Calu3 (cell line): ENCODE measurements around the gene ITGB7. TPM values are rescaled to one million over a fixed set of nuclear protein-coding genes. Genes with fewer than 3 reads are reported as not detected.

ENCODE experiments used
- BruUV-seq: library from RNA; stranded (reverse); fragments of 400-500 nt; replicated peaks from 2 replicates; lab custom pipeline; 2021; lab: Mats Ljungman, UMichigan
- CTCF ChIA-PET: fragments of 300-600 bp; sonication (Branson Sonifier 250); formaldehyde crosslinking; loops from one replicate; lab custom pipeline; 2022; ENCODE audit warnings: antibody characterized with exemption; lab: Charles Lee
- DNase-seq: peaks from one replicate; pipeline ENCODE4 v3.0.0; 2022
- H3K27ac Mint-ChIP-seq: one replicate; pipeline ENCODE4 v1.8.0; 2022; ENCODE audit warnings: mixed read lengths; ENCODE audit not compliant: unreplicated experiment
- H3K27me3 Mint-ChIP-seq: one replicate; pipeline ENCODE4 v1.8.0; 2022; ENCODE audit warnings: mixed read lengths; ENCODE audit not compliant: unreplicated experiment
- H3K36me3 Mint-ChIP-seq: one replicate; pipeline ENCODE4 v1.8.0; 2022; ENCODE audit warnings: mild to moderate bottlenecking, moderate library complexity, mixed read lengths; ENCODE audit not compliant: insufficient read depth, unreplicated experiment
- H3K4me1 Mint-ChIP-seq: one replicate; pipeline ENCODE4 v1.8.0; 2022; ENCODE audit warnings: mild to moderate bottlenecking, low read depth, mixed read lengths; ENCODE audit not compliant: unreplicated experiment
- H3K4me3 Mint-ChIP-seq: one replicate; pipeline ENCODE4 v1.8.0; 2022; ENCODE audit warnings: mild to moderate bottlenecking, low read depth, moderate library complexity, mixed read lengths; ENCODE audit not compliant: unreplicated experiment
- H3K9me3 Mint-ChIP-seq: one replicate; pipeline ENCODE4 v1.8.0; 2022; ENCODE audit warnings: low read depth, mixed read lengths; ENCODE audit not compliant: unreplicated experiment
- intact Hi-C: fragments of 100-400 bp; cut with micrococcal nuclease; formaldehyde crosslinking; loops from one replicate; pipeline ENCODE4 v1.10.0; 2022; ENCODE audit not compliant: unreplicated experiment
- total RNA-seq: library from RNA; stranded (reverse); gene quantifications from 2 replicates; pipeline ENCODE4 v1.2.3, GENCODE V29; 2022
- TF ChIP-seq, protein P1 (sequence below): fragments of 200-600 bp; IDR thresholded peaks from one replicate; pipeline ENCODE4 v1.8.0; 2022; ENCODE audit warnings: antibody characterized with exemption; ENCODE audit not compliant: unreplicated experiment

ITGB7 gene
- total RNA-seq, 1 experiment from 2014 or later, result 4.3 TPM

GRCh38 chr12:53191885-53192530 lies 15.0 kb downstream of the ITGB7 start:
- H3K4me3 Mint-ChIP-seq, result no peak overlapping the region
- BruUV-seq, result no TSS peak
- peaks cover 30% of the 10 kb centered on the region for H3K36me3 Mint-ChIP-seq
- H3K27me3 Mint-ChIP-seq, result no peaks in the 10 kb centered on the region
- TF ChIP-seq, protein P1, sequence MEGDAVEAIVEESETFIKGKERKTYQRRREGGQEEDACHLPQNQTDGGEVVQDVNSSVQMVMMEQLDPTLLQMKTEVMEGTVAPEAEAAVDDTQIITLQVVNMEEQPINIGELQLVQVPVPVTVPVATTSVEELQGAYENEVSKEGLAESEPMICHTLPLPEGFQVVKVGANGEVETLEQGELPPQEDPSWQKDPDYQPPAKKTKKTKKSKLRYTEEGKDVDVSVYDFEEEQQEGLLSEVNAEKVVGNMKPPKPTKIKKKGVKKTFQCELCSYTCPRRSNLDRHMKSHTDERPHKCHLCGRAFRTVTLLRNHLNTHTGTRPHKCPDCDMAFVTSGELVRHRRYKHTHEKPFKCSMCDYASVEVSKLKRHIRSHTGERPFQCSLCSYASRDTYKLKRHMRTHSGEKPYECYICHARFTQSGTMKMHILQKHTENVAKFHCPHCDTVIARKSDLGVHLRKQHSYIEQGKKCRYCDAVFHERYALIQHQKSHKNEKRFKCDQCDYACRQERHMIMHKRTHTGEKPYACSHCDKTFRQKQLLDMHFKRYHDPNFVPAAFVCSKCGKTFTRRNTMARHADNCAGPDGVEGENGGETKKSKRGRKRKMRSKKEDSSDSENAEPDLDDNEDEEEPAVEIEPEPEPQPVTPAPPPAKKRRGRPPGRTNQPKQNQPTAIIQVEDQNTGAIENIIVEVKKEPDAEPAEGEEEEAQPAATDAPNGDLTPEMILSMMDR, result no peak
- DNase-seq, result no peak
- CTCF ChIA-PET, result no interaction called here
- H3K27ac Mint-ChIP-seq, result no peak overlapping the region
- intact Hi-C loops, result loop anchor here (5.0 kb wide), 1 partner anchor 125 kb away; no protein-coding TSS in a partner anchor
- peaks cover 9% of the 10 kb centered on the region for H3K4me1 Mint-ChIP-seq
- no peaks in the 10 kb centered on the region for H3K9me3 Mint-ChIP-seq

- Mint-ChIP-seq H3K9me3 (no peaks in the 10 kb centered on the region), H3K27ac (no peak overlapping the region), H3K36me3 (peaks cover 32% of the 10 kb centered on the region), H3K4me1 (peaks cover 2% of the 10 kb centered on the region), H3K4me3 (no peak overlapping the region), H3K27me3 (no peaks in the 10 kb centered on the region)
- CTCF ChIA-PET, result no interaction called here
- no peak for DNase-seq
- intact Hi-C loops, result loop anchor here (5.0 kb wide), 1 partner anchor 124 kb away; no protein-coding TSS in a partner anchor
- TF ChIP-seq, protein P1, result no peak
- no TSS peak for BruUV-seq
Observed at GRCh38 chr12:53191096-53191884, 15.8 kb downstream of the ITGB7 start.

DNA sequence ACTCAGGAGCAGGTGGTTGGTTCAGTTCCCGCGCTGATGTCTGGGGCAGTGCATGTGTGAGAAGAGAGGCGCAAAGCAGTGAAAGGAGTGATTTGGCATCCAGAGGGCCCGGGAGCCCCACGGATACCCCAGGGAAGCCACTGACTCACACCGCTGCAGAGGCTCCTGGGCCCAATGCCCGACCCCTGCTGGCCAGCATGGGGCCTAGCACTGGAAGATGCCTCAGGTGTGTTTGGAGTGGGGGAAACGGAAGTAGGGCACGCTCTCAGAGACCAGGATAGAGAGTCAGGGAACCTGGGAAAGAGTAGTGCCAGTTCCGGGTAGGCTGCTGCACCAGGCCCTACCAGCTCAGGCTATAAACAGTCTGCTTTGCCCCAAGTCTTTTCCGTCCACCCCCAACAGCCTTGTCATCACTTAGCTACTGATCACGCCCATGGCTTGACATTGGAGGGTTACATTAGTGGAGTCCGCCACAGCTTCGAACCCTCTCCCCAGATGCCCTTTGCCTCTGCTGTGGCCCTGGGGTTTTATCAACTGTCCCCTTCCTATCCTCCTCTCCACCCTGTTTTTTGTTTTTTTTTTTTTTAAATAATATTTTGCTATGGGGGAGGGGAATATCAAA lies 16.8 kb downstream of the ITGB7 start:
- Mint-ChIP-seq H3K27ac (no peak overlapping the region), H3K27me3 (no peaks in the 10 kb centered on the region), H3K9me3 (no peaks in the 10 kb centered on the region), H3K4me1 (no peaks in the 10 kb centered on the region), H3K4me3 (no peak overlapping the region), H3K36me3 (peaks cover 32% of the 10 kb centered on the region)
- CTCF ChIA-PET, result interaction anchor here (0.6 kb wide), 1 partner anchor 124 kb away, joined by 3 read pairs; no protein-coding TSS in a partner anchor
- peak; percentile 43 for DNase-seq
- no TSS peak for BruUV-seq
- intact Hi-C loops, result loop anchor here (5.0 kb wide), 1 partner anchor 123 kb away; no protein-coding TSS in a partner anchor
- TF ChIP-seq, protein P1, result peak; percentile 70

DNA sequence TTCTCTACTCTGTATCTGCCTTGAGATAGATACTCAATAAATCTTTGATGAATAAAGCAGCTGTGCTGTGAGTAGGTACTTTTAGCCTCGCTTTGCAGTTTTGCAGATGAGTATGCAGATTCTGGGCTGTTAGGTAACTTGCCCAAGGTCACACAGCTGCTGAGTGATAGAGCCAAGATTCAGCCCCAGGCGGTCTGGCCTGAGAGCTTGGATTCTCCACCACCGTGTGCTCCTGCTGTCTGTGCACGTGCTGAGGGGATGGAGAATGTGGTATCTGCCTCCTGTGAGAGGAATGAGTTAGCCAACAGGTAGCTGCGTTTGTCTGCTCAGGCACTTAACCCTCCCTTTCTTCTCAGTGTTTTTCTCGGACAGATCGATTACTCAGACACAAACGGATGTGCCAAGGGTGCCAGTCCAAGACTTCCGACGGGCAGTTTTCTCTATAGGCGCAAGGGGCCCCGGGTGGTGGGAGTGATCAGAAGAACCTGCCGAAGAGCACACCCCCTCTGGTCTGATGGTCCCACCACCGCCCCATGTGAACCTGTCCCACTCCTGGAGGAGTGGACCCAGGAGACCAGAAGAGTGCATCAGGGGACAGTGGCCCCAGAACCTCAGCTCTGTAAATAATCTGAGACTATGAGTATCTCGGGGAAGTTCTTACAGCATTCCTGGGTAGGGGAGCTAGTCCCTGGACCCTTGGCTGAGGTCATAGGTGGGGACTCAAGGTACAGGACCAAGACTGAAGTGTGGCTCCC lies 19.7 kb downstream of the ITGB7 start:
- Mint-ChIP-seq H3K27me3 (no peaks in the 10 kb centered on the region), H3K4me3 (no peak overlapping the region), H3K27ac (no peak overlapping the region), H3K4me1 (peaks cover 7% of the 10 kb centered on the region), H3K36me3 (peaks cover 36% of the 10 kb centered on the region), H3K9me3 (no peaks in the 10 kb centered on the region)
- intact Hi-C loops, result no loop called here
- DNase-seq, result no peak
- no TSS peak for BruUV-seq
- CTCF ChIA-PET, result interaction anchor here (0.5 to 1.5 kb wide), 4 partner anchors 10 to 1304 kb away, joined by 3 to 4 read pairs (median 4); partner anchors contain the start of gene SPRYD3
- TF ChIP-seq, protein P1, result no peak
